Osteocyte (in vitro differentiated cells): Measurements from ENCODE around the gene VAT1L. TPM values are rescaled to one million over a fixed set of nuclear protein-coding genes. Genes with fewer than 3 reads are reported as not detected.

ENCODE experiments used
- DNase-seq: peaks from one replicate; pipeline ENCODE4 v3.0.0; 2021; ENCODE audit warnings: mixed read lengths; ENCODE audit not compliant: unreplicated experiment; ENCODE audit errors: extremely low spot score
- H3K27ac Mint-ChIP-seq: one replicate; pipeline ENCODE4 v1.8.0; 2021; ENCODE audit warnings: mild to moderate bottlenecking, mixed read lengths; ENCODE audit not compliant: unreplicated experiment
- H3K27me3 Mint-ChIP-seq: one replicate; pipeline ENCODE4 v1.8.0; 2021; ENCODE audit warnings: mixed read lengths; ENCODE audit not compliant: unreplicated experiment
- H3K36me3 Mint-ChIP-seq: one replicate; pipeline ENCODE4 v1.8.0; 2021; ENCODE audit warnings: mixed read lengths; ENCODE audit not compliant: unreplicated experiment
- H3K4me1 Mint-ChIP-seq: one replicate; pipeline ENCODE4 v1.8.0; 2021; ENCODE audit warnings: mixed read lengths; ENCODE audit not compliant: unreplicated experiment
- H3K4me3 Mint-ChIP-seq: one replicate; pipeline ENCODE4 v1.8.0; 2021; ENCODE audit warnings: mild to moderate bottlenecking, moderate library complexity, mixed read lengths; ENCODE audit not compliant: unreplicated experiment
- H3K9me3 Mint-ChIP-seq: one replicate; pipeline ENCODE4 v1.8.0; 2021; ENCODE audit warnings: mixed read lengths; ENCODE audit not compliant: unreplicated experiment
- total RNA-seq: library from RNA; stranded (reverse); gene quantifications from 2 replicates; pipeline ENCODE4 v1.2.1, GENCODE V29; 2021
- TF ChIP-seq, protein P1 (sequence below): fragments of 200-600 bp; sonication (generic); IDR thresholded peaks from 2 replicates; pipeline ENCODE4 v1.5.0; 2021; ENCODE audit warnings: antibody characterized with exemption, mild to moderate bottlenecking, moderate library complexity

The VAT1L gene
- total RNA-seq, 1 donor from 2014 or later, result not detected

DNA sequence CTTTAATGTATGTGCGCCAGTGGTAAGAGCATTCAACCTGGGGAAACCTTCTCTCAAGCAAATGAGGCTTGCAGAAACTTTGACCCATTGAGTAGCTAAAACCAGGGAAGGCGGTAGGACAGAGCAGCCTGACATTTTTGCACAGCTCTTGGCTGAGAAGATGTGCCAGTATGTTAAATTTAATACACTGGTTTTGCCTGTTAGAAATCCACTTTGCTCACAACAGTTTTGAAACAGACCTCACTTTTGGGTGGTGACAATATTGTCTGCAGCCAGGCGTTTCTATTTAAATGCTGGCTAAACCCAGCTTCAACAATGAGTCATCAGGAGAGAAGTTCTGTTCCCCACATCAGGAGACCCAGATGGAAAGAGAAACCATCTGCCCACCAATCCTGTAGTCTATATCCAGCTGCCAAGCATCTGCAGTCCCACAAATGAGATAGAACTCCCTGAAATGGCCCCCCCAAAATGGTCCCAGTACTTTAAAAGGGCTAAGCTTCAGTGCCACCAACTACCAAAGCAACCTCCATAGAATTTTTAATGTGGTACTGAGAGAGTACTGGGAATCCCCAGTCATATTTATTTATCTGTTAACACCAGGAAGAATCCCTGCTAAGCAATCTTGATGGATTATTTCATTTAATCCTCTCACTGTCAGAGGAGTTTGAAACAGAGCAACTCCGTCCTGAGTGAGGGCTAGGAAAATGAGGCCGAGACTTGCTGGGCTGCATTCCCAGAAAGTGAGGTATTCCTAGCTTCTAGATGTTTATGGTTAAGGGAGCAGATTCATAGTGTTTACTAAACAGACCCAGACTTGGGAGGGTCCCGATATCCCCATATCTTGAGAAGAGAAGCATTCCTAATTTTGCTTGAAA, 205.0 kb downstream of the VAT1L start:
- no peaks in the 10 kb centered on the region for H3K36me3 Mint-ChIP-seq
- no peak overlapping the region for H3K27ac Mint-ChIP-seq
- H3K27me3 Mint-ChIP-seq, result no peaks in the 10 kb centered on the region
- peaks cover 17% of the 10 kb centered on the region for H3K9me3 Mint-ChIP-seq
- TF ChIP-seq, protein P1, sequence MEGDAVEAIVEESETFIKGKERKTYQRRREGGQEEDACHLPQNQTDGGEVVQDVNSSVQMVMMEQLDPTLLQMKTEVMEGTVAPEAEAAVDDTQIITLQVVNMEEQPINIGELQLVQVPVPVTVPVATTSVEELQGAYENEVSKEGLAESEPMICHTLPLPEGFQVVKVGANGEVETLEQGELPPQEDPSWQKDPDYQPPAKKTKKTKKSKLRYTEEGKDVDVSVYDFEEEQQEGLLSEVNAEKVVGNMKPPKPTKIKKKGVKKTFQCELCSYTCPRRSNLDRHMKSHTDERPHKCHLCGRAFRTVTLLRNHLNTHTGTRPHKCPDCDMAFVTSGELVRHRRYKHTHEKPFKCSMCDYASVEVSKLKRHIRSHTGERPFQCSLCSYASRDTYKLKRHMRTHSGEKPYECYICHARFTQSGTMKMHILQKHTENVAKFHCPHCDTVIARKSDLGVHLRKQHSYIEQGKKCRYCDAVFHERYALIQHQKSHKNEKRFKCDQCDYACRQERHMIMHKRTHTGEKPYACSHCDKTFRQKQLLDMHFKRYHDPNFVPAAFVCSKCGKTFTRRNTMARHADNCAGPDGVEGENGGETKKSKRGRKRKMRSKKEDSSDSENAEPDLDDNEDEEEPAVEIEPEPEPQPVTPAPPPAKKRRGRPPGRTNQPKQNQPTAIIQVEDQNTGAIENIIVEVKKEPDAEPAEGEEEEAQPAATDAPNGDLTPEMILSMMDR, result no peak
- H3K4me3 Mint-ChIP-seq, result no peak overlapping the region
- DNase-seq, result no peak
- no peaks in the 10 kb centered on the region for H3K4me1 Mint-ChIP-seq

DNA sequence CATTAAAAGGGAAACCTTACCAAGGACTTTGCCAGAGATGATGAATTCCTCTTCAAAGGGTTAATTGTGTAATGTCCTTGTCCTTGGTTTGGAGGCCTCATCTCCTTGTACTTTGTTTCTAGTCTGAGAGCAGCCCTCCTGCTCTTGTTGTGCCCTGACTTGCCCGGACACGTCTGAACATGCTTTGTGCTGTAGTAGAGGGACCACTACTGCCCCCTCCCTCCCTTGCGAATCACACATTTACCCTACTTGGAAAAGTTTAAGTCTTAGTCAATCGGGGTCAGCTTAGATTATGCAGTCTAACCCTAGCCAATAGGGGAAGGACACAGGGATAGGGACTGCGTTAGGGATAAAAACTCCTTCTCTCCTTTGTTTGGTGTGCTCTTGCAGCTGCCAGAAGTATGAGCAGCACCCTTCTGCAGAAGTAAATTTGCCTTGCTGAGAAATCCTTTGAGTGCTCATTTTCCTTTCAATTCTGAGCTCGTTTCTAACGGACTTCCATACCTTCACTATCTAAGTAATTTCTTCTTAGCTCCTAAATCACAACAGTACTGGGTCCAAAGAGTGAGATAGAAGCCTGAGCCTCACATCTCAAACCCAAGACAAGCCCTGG, 207.6 kb downstream of the VAT1L start:
- Mint-ChIP-seq H3K9me3 (peaks cover 13% of the 10 kb centered on the region), H3K4me3 (no peak overlapping the region), H3K27me3 (no peaks in the 10 kb centered on the region), H3K36me3 (no peaks in the 10 kb centered on the region), H3K27ac (no peak overlapping the region), H3K4me1 (no peaks in the 10 kb centered on the region)
- DNase-seq, result no peak
- TF ChIP-seq, protein P1, result no peak

DNA sequence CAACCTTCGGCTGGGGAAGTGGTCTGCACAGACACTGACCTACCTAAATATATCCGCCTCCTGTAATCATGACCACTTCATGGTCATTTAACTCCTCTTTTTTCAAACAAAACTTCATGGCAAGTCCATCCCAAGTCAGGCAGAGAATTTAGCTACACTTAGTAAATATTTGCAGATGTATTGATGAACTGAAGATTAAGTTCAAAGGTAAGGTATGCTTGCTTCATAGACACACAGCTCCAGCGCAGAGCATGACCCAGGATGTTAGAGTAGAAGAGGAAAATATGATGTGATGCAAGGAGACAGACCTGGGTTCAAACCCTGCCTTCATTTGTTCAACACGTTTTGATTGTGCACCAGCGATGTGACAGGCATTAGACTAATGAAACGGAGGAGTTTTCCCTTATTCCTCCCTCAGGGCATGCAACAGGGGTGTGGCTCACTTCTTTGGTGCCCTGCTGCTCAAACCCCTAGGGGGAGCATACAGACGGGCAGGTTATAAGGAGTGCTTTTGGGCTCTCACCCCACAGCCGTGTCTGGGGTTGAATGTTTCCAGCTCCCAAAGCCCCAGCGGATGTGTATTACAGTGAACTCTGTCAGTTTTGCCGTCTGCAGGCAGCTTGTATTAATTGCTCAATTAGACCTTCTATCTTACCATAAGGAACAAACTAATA, 210.1 kb downstream of the VAT1L start:
- H3K27ac Mint-ChIP-seq, result no peak overlapping the region
- H3K9me3 Mint-ChIP-seq, result peaks cover 13% of the 10 kb centered on the region
- no peak for DNase-seq
- TF ChIP-seq, protein P1, result no peak
- no peak overlapping the region for H3K4me3 Mint-ChIP-seq
- H3K36me3 Mint-ChIP-seq, result no peaks in the 10 kb centered on the region
- H3K27me3 Mint-ChIP-seq, result no peaks in the 10 kb centered on the region
- H3K4me1 Mint-ChIP-seq, result no peaks in the 10 kb centered on the region

DNA sequence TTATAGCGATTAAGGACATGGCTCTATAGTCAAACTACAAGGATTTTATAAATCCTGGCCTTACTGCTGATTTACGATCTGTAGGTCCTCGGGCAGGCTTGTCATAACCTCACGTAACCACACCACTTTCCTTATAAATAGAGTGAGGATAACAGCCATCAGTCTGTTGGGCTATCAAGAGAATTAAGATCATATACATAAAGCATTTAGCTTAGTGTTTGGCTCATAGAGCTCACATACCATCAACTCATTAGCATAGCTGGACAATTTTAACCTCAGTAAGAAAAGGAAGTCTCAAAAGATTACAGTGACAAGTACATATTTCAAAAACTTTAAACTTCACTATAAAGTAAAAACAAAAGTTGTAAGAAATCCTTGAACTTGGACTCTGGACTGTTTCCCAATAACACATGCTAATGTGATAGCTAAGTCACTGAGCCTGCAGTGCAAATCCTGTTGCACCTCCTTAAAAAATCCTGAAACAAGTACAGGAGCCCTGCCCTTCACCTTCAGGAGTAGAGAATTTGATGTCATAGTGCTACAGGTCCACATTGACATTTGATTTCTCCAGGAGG, 213.2 kb downstream of the VAT1L start:
- Mint-ChIP-seq H3K4me3 (no peak overlapping the region), H3K9me3 (peaks cover 8% of the 10 kb centered on the region), H3K4me1 (no peaks in the 10 kb centered on the region), H3K36me3 (no peaks in the 10 kb centered on the region), H3K27me3 (no peaks in the 10 kb centered on the region), H3K27ac (no peak overlapping the region)
- TF ChIP-seq, protein P1, result no peak
- no peak for DNase-seq
